Measurements from ENCODE around the gene AP3M1.

DNA sequence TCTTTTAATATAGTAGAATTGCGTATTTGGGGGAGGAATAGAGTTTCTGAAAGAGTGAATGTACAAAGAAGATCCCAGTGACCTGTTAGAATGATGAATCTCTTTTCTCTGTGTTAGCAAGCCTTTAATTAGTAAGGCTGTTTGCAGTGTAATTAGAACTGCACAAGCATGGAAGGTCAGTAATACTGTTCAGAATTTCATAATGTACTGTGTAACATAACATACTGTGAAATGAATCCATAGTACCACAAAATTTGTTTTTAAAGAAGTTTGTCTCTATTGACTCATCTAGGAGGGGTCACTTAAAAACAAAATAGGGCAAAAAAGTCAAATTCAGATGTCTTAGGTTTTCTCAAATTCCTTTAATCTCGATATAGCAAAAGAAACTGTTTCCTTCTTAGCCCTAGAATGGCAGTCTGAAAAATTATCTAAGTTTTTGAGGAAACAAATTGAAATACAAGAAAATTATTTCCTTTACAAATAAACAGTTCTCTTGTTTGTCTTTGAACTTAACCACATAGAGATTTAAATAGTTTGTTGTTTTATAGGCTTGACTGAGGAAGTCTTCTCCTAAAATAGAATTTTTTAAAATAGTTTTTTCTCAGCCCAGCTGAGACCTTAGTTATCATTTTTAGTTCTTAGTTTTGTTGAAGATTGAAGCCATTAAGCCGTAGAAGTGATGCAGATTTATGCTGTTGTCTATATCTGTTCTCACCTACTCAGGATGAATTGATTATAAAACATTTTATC, 12.9 kb upstream of the AP3M1 start:
- TF ChIP-seq, protein P1, sequence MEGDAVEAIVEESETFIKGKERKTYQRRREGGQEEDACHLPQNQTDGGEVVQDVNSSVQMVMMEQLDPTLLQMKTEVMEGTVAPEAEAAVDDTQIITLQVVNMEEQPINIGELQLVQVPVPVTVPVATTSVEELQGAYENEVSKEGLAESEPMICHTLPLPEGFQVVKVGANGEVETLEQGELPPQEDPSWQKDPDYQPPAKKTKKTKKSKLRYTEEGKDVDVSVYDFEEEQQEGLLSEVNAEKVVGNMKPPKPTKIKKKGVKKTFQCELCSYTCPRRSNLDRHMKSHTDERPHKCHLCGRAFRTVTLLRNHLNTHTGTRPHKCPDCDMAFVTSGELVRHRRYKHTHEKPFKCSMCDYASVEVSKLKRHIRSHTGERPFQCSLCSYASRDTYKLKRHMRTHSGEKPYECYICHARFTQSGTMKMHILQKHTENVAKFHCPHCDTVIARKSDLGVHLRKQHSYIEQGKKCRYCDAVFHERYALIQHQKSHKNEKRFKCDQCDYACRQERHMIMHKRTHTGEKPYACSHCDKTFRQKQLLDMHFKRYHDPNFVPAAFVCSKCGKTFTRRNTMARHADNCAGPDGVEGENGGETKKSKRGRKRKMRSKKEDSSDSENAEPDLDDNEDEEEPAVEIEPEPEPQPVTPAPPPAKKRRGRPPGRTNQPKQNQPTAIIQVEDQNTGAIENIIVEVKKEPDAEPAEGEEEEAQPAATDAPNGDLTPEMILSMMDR (IDR thresholded peaks at IDR 0.05), result no peak
- no peak for TF ChIP-seq POLR2A (IDR thresholded peaks at IDR 0.05)
